Ishikawa (cell line): ENCODE measurements around the gene NOP14.

Source experiments
- CEBPB ChIP-seq: IDR thresholded peaks from 2 replicates; pipeline ENCODE4 v1.6.1; 2012
- CREB1 ChIP-seq: IDR thresholded peaks from 2 replicates; pipeline ENCODE4 v1.6.1; 2012; ENCODE audit warnings: low read depth
- EGR1 ChIP-seq: IDR thresholded peaks from 2 replicates; pipeline ENCODE4 v1.6.1; 2012
- EP300 ChIP-seq: IDR thresholded peaks from 2 replicates; pipeline ENCODE4 v1.6.1; 2012; ENCODE audit warnings: borderline replicate concordance
- FOXM1 ChIP-seq: IDR thresholded peaks from 2 replicates; pipeline ENCODE4 v1.6.1; 2012; ENCODE audit warnings: low read depth, borderline replicate concordance
- MAX ChIP-seq: IDR thresholded peaks from 2 replicates; pipeline ENCODE4 v1.6.1; 2012
- NFIC ChIP-seq: IDR thresholded peaks from 2 replicates; pipeline ENCODE4 v1.6.1; 2012
- RAD21 ChIP-seq: IDR thresholded peaks from 2 replicates; pipeline ENCODE4 v1.6.1; 2012; ENCODE audit warnings: low read depth
- REST ChIP-seq: IDR thresholded peaks from 2 replicates; pipeline ENCODE4 v1.6.1; 2012; ENCODE audit warnings: low read depth, mild to moderate bottlenecking
- TAF1 ChIP-seq: IDR thresholded peaks from 2 replicates; pipeline ENCODE4 v1.6.1; 2012; ENCODE audit warnings: low read depth, mild to moderate bottlenecking
- TCF12 ChIP-seq: IDR thresholded peaks from 2 replicates; pipeline ENCODE4 v1.6.1; 2012; ENCODE audit warnings: low read depth
- TEAD4 ChIP-seq: IDR thresholded peaks from 2 replicates; pipeline ENCODE4 v1.6.1; 2012
- USF1 ChIP-seq: IDR thresholded peaks from 2 replicates; pipeline ENCODE4 v1.6.1; 2012
- YY1 ChIP-seq: IDR thresholded peaks from 2 replicates; pipeline ENCODE4 v1.6.1; 2012; ENCODE audit warnings: low read depth
- ZBTB7A ChIP-seq: IDR thresholded peaks from 2 replicates; pipeline ENCODE4 v1.6.1; 2012; ENCODE audit warnings: low read depth

NOP14 gene

GRCh38 chr4:2946812-2947600, 16.2 kb downstream of the NOP14 start:
- TF ChIP-seq CREB1 (no peak), ZBTB7A (no peak), NFIC (no peak), RAD21 (no peak), REST (no peak), TEAD4 (no peak), TAF1 (no peak), CEBPB (no peak), YY1 (no peak), MAX (no peak), EP300 (no peak), EGR1 (no peak), USF1 (no peak), FOXM1 (no peak), TCF12 (no peak)

GRCh38 chr4:2944586-2945526, 18.4 kb downstream of the NOP14 start:
- no peak for TF ChIP-seq USF1
- no peak for TF ChIP-seq YY1
- TF ChIP-seq REST, result no peak
- no peak for TF ChIP-seq TEAD4
- TF ChIP-seq CREB1, result no peak
- TF ChIP-seq CEBPB, result no peak
- TF ChIP-seq FOXM1, result no peak
- TF ChIP-seq EP300, result no peak
- no peak for TF ChIP-seq MAX

- TF ChIP-seq USF1 (no peak), TEAD4 (no peak), FOXM1 (no peak)
These were observed 19.1 kb downstream of the NOP14 start for GRCh38 chr4:2944091-2944482.

- TF ChIP-seq REST (no peak), USF1 (no peak), TEAD4 (no peak), RAD21 (no peak), CEBPB (no peak), NFIC (no peak), CREB1 (no peak)
These were observed 19.7 kb downstream of the NOP14 start for GRCh38 chr4:2943364-2944090.
